Right ventricle myocardium inferior (tissue), 1 donor: ENCODE data around the gene DNAH2. TPM values are rescaled to one million over a fixed set of nuclear protein-coding genes. Genes with fewer than 3 reads are reported as not detected.

Experiments used
- ATAC-seq: fragments of 200-7000 bp; cut with Tn5 transposase; one replicate; pipeline ENCODE4 v1.9.1; 2020; ENCODE audit warnings: mild to moderate bottlenecking, moderate library complexity
- DNase-seq: peaks from one replicate; pipeline ENCODE4 v3.0.0; 2021; ENCODE audit errors: missing footprints
- intact Hi-C: fragments of 100-400 bp; cut with DNase I; formaldehyde crosslinking; loops from one replicate; pipeline ENCODE4 v1.11.0; 2022
- long read RNA-seq: library from polyadenylated mRNA; unstranded; transcript quantifications from one replicate; pipeline ENCODE4 v2.0.0, GENCODE V29; 2021
- total RNA-seq: library from RNA; stranded (reverse); fragmentation: NEBNext Ultra II Directional; extraction: Animal tissue kit (Norgen Biotek cat#: 25700); gene quantifications from one replicate; pipeline ENCODE4 v1.2.1, GENCODE V29; 2021
- donor health status: DM: no; HTN: yes; CAD: no; lungs with severe emphysema.

The DNAH2 gene
- total RNA-seq, result not detected
- long read RNA-seq, result 0 reads

- peak; percentile 72 for DNase-seq
- ATAC-seq, result peak; percentile 83
- intact Hi-C loops, result no loop called here
Measured at GRCh38 chr17:7716901-7717755, at the start of gene DNAH2. Gene DNAH2, plus strand, starts transcription at chr17:7717744. Its CDS starts 1,991 bp downstream, at chr17:7719735.

GRCh38 chr17:7668482-7668881 lies 49.1 kb upstream of the DNAH2 start:
- ATAC-seq (no peak), DNase-seq (no peak)
- intact Hi-C loops, result no loop called here

- intact Hi-C loops, result no loop called here
- DNase-seq (no peak), ATAC-seq (no peak)
Measured at GRCh38 chr17:7673239-7673638, 44.3 kb upstream of the DNAH2 start.

GRCh38 chr17:7674934-7675333 lies 42.6 kb upstream of the DNAH2 start:
- intact Hi-C loops, result no loop called here
- ATAC-seq (no peak), DNase-seq (no peak)

- DNase-seq (no peak), ATAC-seq (no peak)
- intact Hi-C loops, result no loop called here
Measured at GRCh38 chr17:7676533-7676932, 41.0 kb upstream of the DNAH2 start.

GRCh38 chr17:7677388-7678067 lies 40.0 kb upstream of the DNAH2 start:
- DNase-seq (no peak), ATAC-seq (no peak)
- intact Hi-C loops, result no loop called here

GRCh38 chr17:7684851-7685532 lies 32.6 kb upstream of the DNAH2 start:
- intact Hi-C loops, result loop anchor here (5.0 kb wide), 1 partner anchor 33 kb away; the partner anchor contains the start of gene ATP1B2
- DNase-seq (no peak), ATAC-seq (no peak)

GRCh38 chr17:7685533-7686221 lies 31.9 kb upstream of the DNAH2 start:
- intact Hi-C loops, result loop anchor here (1.0 to 5.0 kb wide), 3 partner anchors 33 to 103 kb away; partner anchors contain the start of genes ATP1B2 and MPDU1
- ATAC-seq, result peak; percentile 79
- peak; percentile 95 for DNase-seq

- intact Hi-C loops, result loop anchor here (1.0 to 5.0 kb wide), 3 partner anchors 34 to 104 kb away; partner anchors contain the start of genes ATP1B2 and MPDU1
Measured at GRCh38 chr17:7686222-7687071, 31.1 kb upstream of the DNAH2 start.

GRCh38 chr17:7687072-7687907 lies 30.3 kb upstream of the DNAH2 start, which contains the start of gene TP53:
Gene TP53, minus strand, starts transcription at chr17:7687490. Its CDS starts 10,896 bp downstream, at chr17:7676594.
- ATAC-seq (peak; percentile 79), DNase-seq (peak; percentile 90)
- intact Hi-C loops, result loop anchor here (2.0 to 5.0 kb wide), 2 partner anchors 35 to 104 kb away; partner anchors contain the start of genes ATP1B2 and MPDU1

More at GRCh38 chr17:7686222-7687071, 31.1 kb upstream of the DNAH2 start:
- peak; percentile 63 for ATAC-seq
- peak; percentile 89 for DNase-seq

GRCh38 chr17:7687908-7688807 lies 29.4 kb upstream of the DNAH2 start, which contains the start of gene WRAP53:
Gene WRAP53, plus strand, starts transcription at chr17:7688477. Its CDS starts 172 bp downstream, at chr17:7688649.
- ATAC-seq (peak; percentile 96), DNase-seq (peak; percentile 98)
- intact Hi-C loops, result loop anchor here (1.0 to 5.0 kb wide), 3 partner anchors 36 to 105 kb away; partner anchors contain the start of genes ATP1B2 and MPDU1

GRCh38 chr17:7688808-7689316 lies 28.7 kb upstream of the DNAH2 start:
- ATAC-seq, result no peak
- intact Hi-C loops, result loop anchor here (1.0 to 5.0 kb wide), 2 partner anchors 37 to 74 kb away; partner anchors contain the start of gene ATP1B2
- DNase-seq, result no peak

- intact Hi-C loops, result no loop called here
- ATAC-seq, result no peak
- no peak for DNase-seq
Measured at GRCh38 chr17:7695586-7695985, 22.0 kb upstream of the DNAH2 start.

GRCh38 chr17:7697828-7698588 lies 19.5 kb upstream of the DNAH2 start:
- ATAC-seq, result no peak
- intact Hi-C loops, result no loop called here
- no peak for DNase-seq
